ENCODE measurements around the gene CPA3.

CPA3 gene

DNA sequence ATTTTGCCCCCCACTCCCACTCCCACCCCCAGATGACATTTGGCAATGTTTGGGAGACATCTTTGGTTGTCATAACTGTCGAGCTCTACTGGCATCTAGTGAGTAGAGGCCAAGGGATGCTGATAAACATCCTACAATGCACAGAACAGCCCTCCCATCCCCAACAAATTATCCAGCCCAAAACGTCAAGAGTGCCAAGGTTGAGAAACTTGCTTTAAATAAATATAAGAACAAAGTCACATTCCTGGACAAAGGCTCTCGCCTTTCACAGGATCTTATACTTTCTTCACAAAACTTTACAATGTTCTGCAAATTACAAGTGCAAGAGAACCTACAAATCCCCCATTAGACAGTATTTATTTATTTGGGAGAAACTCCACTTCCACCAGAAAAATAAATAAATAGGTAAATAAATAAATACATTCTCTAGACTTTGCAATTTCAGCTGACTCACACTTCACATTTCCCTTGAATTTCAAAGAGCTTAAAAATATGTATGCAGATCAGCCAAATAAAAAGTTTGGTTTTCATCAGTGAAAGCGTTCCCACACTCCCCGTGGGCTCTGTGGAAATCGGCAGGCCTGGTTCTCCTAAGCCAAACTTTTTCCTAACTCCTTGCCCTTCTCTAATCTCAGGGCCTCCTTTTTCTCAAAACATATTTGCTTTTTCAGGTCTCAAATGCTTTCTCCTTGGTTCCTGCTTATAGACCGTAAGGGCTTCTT, 12.7 kb upstream of the CPA3 start:
- no peak for ATAC-seq (ENCODE audit: insufficient read depth, low read depth)
- no peak for DNase-seq
- Histone ChIP-seq H3K4me3 (ENCODE audit: low read depth in 1 of 2, low read length in 2 of 2) (no peak overlapping the region), H2AFZ (ENCODE audit: low read depth, low read length) (no peak overlapping the region), H3K36me3 (ENCODE audit: insufficient read depth, low read length) (no peaks in the 10 kb centered on the region), H3K9me3 (ENCODE audit: insufficient read depth, low read length, severe bottlenecking) (no peaks in the 10 kb centered on the region), H3K79me2 (ENCODE audit: insufficient read depth, low read length) (no peaks in the 10 kb centered on the region), H3K4me1 (ENCODE audit: insufficient read depth, low read length) (no peaks in the 10 kb centered on the region), H3K4me2 (ENCODE audit: insufficient read depth, low read length) (no peak overlapping the region), H4K20me1 (ENCODE audit: insufficient read depth, low read length) (no peaks in the 10 kb centered on the region), H3K27me3 (ENCODE audit: insufficient read depth, low read length, poor library complexity) (no peaks in the 10 kb centered on the region), H3K27ac (ENCODE audit: low read length) (no peak overlapping the region), H3K9ac (ENCODE audit: low read depth, low read length) (no peak overlapping the region)
- TF ChIP-seq EZH2 (IDR thresholded peaks at IDR 0.05; ENCODE audit: borderline replicate concordance, low read depth, low read length, severe bottlenecking) = no peak
- TF ChIP-seq, protein P1, sequence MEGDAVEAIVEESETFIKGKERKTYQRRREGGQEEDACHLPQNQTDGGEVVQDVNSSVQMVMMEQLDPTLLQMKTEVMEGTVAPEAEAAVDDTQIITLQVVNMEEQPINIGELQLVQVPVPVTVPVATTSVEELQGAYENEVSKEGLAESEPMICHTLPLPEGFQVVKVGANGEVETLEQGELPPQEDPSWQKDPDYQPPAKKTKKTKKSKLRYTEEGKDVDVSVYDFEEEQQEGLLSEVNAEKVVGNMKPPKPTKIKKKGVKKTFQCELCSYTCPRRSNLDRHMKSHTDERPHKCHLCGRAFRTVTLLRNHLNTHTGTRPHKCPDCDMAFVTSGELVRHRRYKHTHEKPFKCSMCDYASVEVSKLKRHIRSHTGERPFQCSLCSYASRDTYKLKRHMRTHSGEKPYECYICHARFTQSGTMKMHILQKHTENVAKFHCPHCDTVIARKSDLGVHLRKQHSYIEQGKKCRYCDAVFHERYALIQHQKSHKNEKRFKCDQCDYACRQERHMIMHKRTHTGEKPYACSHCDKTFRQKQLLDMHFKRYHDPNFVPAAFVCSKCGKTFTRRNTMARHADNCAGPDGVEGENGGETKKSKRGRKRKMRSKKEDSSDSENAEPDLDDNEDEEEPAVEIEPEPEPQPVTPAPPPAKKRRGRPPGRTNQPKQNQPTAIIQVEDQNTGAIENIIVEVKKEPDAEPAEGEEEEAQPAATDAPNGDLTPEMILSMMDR (IDR thresholded peaks at IDR 0.05; ENCODE audit: borderline replicate concordance, extremely low read depth, low read length, poor library complexity, severe bottlenecking) = no peak

DNA sequence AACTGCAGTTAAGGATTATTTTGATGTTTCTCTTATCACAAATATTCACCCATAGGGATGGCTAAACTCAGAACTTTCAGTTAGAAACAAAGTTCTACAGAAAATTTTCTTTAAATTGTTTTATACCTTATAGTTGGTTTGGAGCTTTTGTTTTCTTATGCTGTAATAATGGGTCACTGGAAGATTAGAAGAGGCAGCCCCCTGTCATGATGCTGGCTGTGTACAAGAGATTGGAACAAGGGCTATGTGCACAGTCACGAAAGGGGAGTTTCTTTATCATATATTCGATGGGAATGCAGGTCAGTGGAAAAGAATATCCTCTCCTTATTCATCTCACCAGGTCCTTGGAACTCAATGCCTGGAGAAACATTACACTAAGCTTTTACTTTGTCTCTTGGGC, 12.0 kb upstream of the CPA3 start:
- no peaks in the 10 kb centered on the region for H4K20me1 ChIP-seq (ENCODE audit: insufficient read depth, low read length)
- no peaks in the 10 kb centered on the region for H3K79me2 ChIP-seq (ENCODE audit: insufficient read depth, low read length)
- H3K27me3 ChIP-seq (ENCODE audit: insufficient read depth, low read length, poor library complexity) = peaks cover 3% of the 10 kb centered on the region
- no peak for DNase-seq
- H3K4me3 ChIP-seq (ENCODE audit: low read depth in 1 of 2, low read length in 2 of 2) = no peak overlapping the region
- no peak overlapping the region for H3K9ac ChIP-seq (ENCODE audit: low read depth, low read length)
- no peak overlapping the region for H3K27ac ChIP-seq (ENCODE audit: low read length)
- no peak overlapping the region for H2AFZ ChIP-seq (ENCODE audit: low read depth, low read length)
- no peaks in the 10 kb centered on the region for H3K4me1 ChIP-seq (ENCODE audit: insufficient read depth, low read length)
- no peaks in the 10 kb centered on the region for H3K9me3 ChIP-seq (ENCODE audit: insufficient read depth, low read length, severe bottlenecking)
- no peak for ATAC-seq (ENCODE audit: insufficient read depth, low read depth)
- H3K4me2 ChIP-seq (ENCODE audit: insufficient read depth, low read length) = no peak overlapping the region
- H3K36me3 ChIP-seq (ENCODE audit: insufficient read depth, low read length) = no peaks in the 10 kb centered on the region
- TF ChIP-seq, protein P1 (IDR thresholded peaks at IDR 0.05; ENCODE audit: borderline replicate concordance, extremely low read depth, low read length, poor library complexity, severe bottlenecking) = no peak
- TF ChIP-seq EZH2 (IDR thresholded peaks at IDR 0.05; ENCODE audit: borderline replicate concordance, low read depth, low read length, severe bottlenecking) = no peak

DNA sequence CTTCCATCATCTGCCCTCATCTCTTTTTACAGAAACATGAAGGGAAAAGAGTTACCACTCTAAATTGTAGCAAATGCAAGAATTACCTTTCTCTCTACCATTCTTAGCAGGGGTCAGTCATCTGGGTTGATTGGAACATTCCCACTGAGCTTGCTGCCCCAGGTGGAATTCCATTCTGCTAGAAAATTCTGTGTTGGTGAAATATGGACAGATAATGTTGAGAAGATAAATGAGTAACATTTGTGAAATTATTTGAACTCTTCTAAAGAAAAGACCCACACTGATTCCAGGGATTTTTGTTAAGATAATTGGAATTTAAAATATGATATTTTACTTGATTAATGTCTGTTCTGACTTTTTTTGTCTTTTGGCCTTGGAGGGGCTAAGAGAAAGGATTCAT, 11.0 kb upstream of the CPA3 start:
- H3K27me3 ChIP-seq (ENCODE audit: insufficient read depth, low read length, poor library complexity) = peaks cover 3% of the 10 kb centered on the region
- no peaks in the 10 kb centered on the region for H4K20me1 ChIP-seq (ENCODE audit: insufficient read depth, low read length)
- ATAC-seq (ENCODE audit: insufficient read depth, low read depth) (no peak), DNase-seq (no peak)
- no peak for TF ChIP-seq EZH2 (IDR thresholded peaks at IDR 0.05; ENCODE audit: borderline replicate concordance, low read depth, low read length, severe bottlenecking)
- TF ChIP-seq, protein P1 (IDR thresholded peaks at IDR 0.05; ENCODE audit: borderline replicate concordance, extremely low read depth, low read length, poor library complexity, severe bottlenecking) = no peak
- H3K4me3 ChIP-seq (ENCODE audit: low read depth in 1 of 2, low read length in 2 of 2) = no peak overlapping the region
- no peak overlapping the region for H3K4me2 ChIP-seq (ENCODE audit: insufficient read depth, low read length)
- H2AFZ ChIP-seq (ENCODE audit: low read depth, low read length) = no peak overlapping the region
- H3K79me2 ChIP-seq (ENCODE audit: insufficient read depth, low read length) = no peaks in the 10 kb centered on the region
- H3K36me3 ChIP-seq (ENCODE audit: insufficient read depth, low read length) = no peaks in the 10 kb centered on the region
- H3K9me3 ChIP-seq (ENCODE audit: insufficient read depth, low read length, severe bottlenecking) = no peaks in the 10 kb centered on the region
- no peak overlapping the region for H3K9ac ChIP-seq (ENCODE audit: low read depth, low read length)
- H3K4me1 ChIP-seq (ENCODE audit: insufficient read depth, low read length) = no peaks in the 10 kb centered on the region
- H3K27ac ChIP-seq (ENCODE audit: low read length) = no peak overlapping the region
